HepG2 (cell line): ENCODE measurements around the gene ABCF1. TPM values are rescaled to one million over a fixed set of nuclear protein-coding genes. Genes with fewer than 3 reads are reported as not detected.

Source experiments
- ATAD3A ChIP-seq: sonication (generic); formaldehyde crosslinking; IDR thresholded peaks from 2 replicates; pipeline ENCODE4 v1.4.0; 2020; ENCODE audit warnings: missing genetic modification reagents
- ATF1 ChIP-seq: IDR thresholded peaks from 2 replicates; pipeline ENCODE4 v1.6.1; 2016; ENCODE audit warnings: mild to moderate bottlenecking, control low read depth
- CCAR2 ChIP-seq: fragments of 200-400 bp; formaldehyde crosslinking; optimal IDR thresholded peaks from 2 replicates; pipeline ENCODE3; 2018; ENCODE audit warnings: low read depth, mild to moderate bottlenecking, low read length, moderate library complexity
- CEBPB ChIP-seq: IDR thresholded peaks from 2 replicates; pipeline ENCODE4 v1.6.1; 2011; ENCODE audit warnings: low read depth, low read length, improper control_type of control experiment, borderline replicate concordance
- DR1 ChIP-seq: sonication (generic); formaldehyde crosslinking; IDR thresholded peaks from 2 replicates; pipeline ENCODE4 v1.8.0; 2021; ENCODE audit warnings: mild to moderate bottlenecking, missing genetic modification reagents, inconsistent platforms
- FIP1L1 ChIP-seq: fragments of 200-400 bp; formaldehyde crosslinking; IDR thresholded peaks from 2 replicates; pipeline ENCODE4 v1.6.1; 2018; ENCODE audit warnings: low read depth, mild to moderate bottlenecking, low read length, moderate library complexity, borderline replicate concordance; ENCODE audit not compliant: insufficient read depth
- HCFC1 ChIP-seq: fragments of 150-350 bp; IDR thresholded peaks from 2 replicates; pipeline ENCODE4 v1.6.1; 2014; ENCODE audit warnings: low read depth, low read length
- HDAC6 ChIP-seq: fragments of 200-600 bp; sonication (generic); IDR thresholded peaks from 2 replicates; pipeline ENCODE4 v1.7.0; 2017; ENCODE audit warnings: mild to moderate bottlenecking, antibody characterized with exemption, low read length, low read depth
- ISX ChIP-seq: sonication (generic); formaldehyde crosslinking; conservative IDR thresholded peaks from 2 replicates; pipeline ENCODE4 v1.5.0; 2020; ENCODE audit warnings: missing genetic modification reagents
- KLF9 ChIP-seq: IDR thresholded peaks from 2 replicates; pipeline ENCODE4 v1.6.1; 2016; ENCODE audit warnings: low read depth
- RXRA ChIP-seq: sonication (generic); formaldehyde crosslinking; IDR thresholded peaks from 2 replicates; pipeline ENCODE4 v1.5.1; 2020; ENCODE audit warnings: missing genetic modification reagents
- THAP11 ChIP-seq: IDR thresholded peaks from 2 replicates; pipeline ENCODE4 v1.6.1; 2016; ENCODE audit warnings: missing biosample characterization, missing genetic modification reagents
- THAP8 ChIP-seq: sonication (generic); formaldehyde crosslinking; IDR thresholded peaks from 2 replicates; pipeline ENCODE4 v1.5.1; 2020; ENCODE audit warnings: missing genetic modification reagents, mild to moderate bottlenecking, borderline replicate concordance
- WIZ ChIP-seq: sonication (generic); formaldehyde crosslinking; IDR thresholded peaks from 2 replicates; pipeline ENCODE4 v1.5.1; 2020; ENCODE audit warnings: mild to moderate bottlenecking, missing genetic modification reagents
- ZKSCAN5 ChIP-seq: sonication (generic); formaldehyde crosslinking; IDR thresholded peaks from 2 replicates; pipeline ENCODE4 v1.5.1; 2020; ENCODE audit warnings: mild to moderate bottlenecking, missing genetic modification reagents
- ZNF138 ChIP-seq: sonication (generic); formaldehyde crosslinking; IDR thresholded peaks from 2 replicates; pipeline ENCODE4 v1.5.0; 2020; ENCODE audit warnings: mild to moderate bottlenecking, low read depth, missing genetic modification reagents
- ZNF276 ChIP-seq: sonication (generic); formaldehyde crosslinking; IDR thresholded peaks from 2 replicates; pipeline ENCODE4 v1.4.0; 2020; ENCODE audit warnings: mild to moderate bottlenecking, low read depth, missing genetic modification reagents
- ZNF335 ChIP-seq: sonication (generic); formaldehyde crosslinking; IDR thresholded peaks from 2 replicates; pipeline ENCODE4 v1.4.0; 2020; ENCODE audit warnings: missing genetic modification reagents
- ZNF430 ChIP-seq: sonication (generic); formaldehyde crosslinking; IDR thresholded peaks from 2 replicates; pipeline ENCODE4 v1.9.0; 2021; ENCODE audit warnings: mild to moderate bottlenecking, missing genetic modification reagents
- ZNF562 ChIP-seq: sonication (generic); formaldehyde crosslinking; IDR thresholded peaks from 2 replicates; pipeline ENCODE4 v1.8.0; 2022; ENCODE audit warnings: missing genetic modification reagents, borderline replicate concordance
- ZNF646 ChIP-seq: sonication (generic); formaldehyde crosslinking; IDR thresholded peaks from 2 replicates; pipeline ENCODE4 v1.9.0; 2021; ENCODE audit warnings: mild to moderate bottlenecking, missing genetic modification reagents
- ZNF672 ChIP-seq: sonication (generic); formaldehyde crosslinking; IDR thresholded peaks from 2 replicates; pipeline ENCODE4 v1.8.1; 2022; ENCODE audit warnings: missing genetic modification reagents
- polyA plus RNA-seq, 8 experiments: library from polyadenylated mRNA; depleted of rRNA in 3 of 8; stranded (reverse) in 7 of 8; unstranded in 1 of 8; fragments of >200 nt; fragmentation: Illumina TruSeq in 4 of 8; extraction: Trizol in 4 of 8; gene quantifications; 2 replicates each; pipeline versions ENCODE4 v1.2.1 to v1.2.3, GENCODE V29; 2011 to 2016; ENCODE audit warnings: low read depth in 4 of 8, missing spikeins in 1 of 8, mixed read lengths in 1 of 8; ENCODE audit not compliant: insufficient read depth in 1 of 8
- total RNA-seq, 5 experiments: library from RNA; depleted of rRNA; stranded (reverse); fragments of >200 nt; fragmentation: Illumina TruSeq; extraction: Trizol; gene quantifications; 2 replicates each; pipeline ENCODE4 v1.2.3, GENCODE V29; 2016; ENCODE audit warnings: low read depth in 1 of 5

ABCF1 gene
- total and polyA plus RNA-seq, 2 of the 13 experiments (the other 11 are each of a cell fraction or from before 2014, with no cell fraction given): 25.4 to 98.9 TPM

- TF ChIP-seq CEBPB (no peak), THAP8 (CRISPR knock-in tag) (no peak), ZNF562 (CRISPR knock-in tag) (no peak), ATAD3A (CRISPR knock-in tag) (no peak), ZNF672 (CRISPR knock-in tag) (no peak), HCFC1 (0 out of 2 replicates have a peak, but pooled peaks have one; percentile 40), ZNF335 (CRISPR knock-in tag) (no peak; the same call in 1 of the 2 replicates), RXRA (CRISPR knock-in tag) (peak; percentile 10; the same call in 1 of the 2 replicates), ZNF276 (CRISPR knock-in tag) (peak; percentile 49; the same call in 1 of the 2 replicates), WIZ (peak; percentile 79; the same call in 1 of the 2 replicates), HDAC6 (peak; percentile 73; the same call in 1 of the 2 replicates), FIP1L1 (no peak; the same call in 1 of the 2 replicates), DR1 (CRISPR knock-in tag) (peak; percentile 88), ISX (CRISPR knock-in tag) (no peak), CCAR2 (no peak), ZNF430 (CRISPR knock-in tag) (peak; percentile 58; the same call in 1 of the 2 replicates), ATF1 (CRISPR knock-in tag) (peak; percentile 93), ZNF646 (no peak), KLF9 (no peak; the same call in 1 of the 2 replicates), ZKSCAN5 (CRISPR knock-in tag) (0 out of 2 replicates have a peak, but pooled peaks have one; percentile 19), ZNF138 (CRISPR knock-in tag) (peak; percentile 81; the same call in 1 of the 2 replicates), THAP11 (peak; percentile 93)
Measured at GRCh38 chr6:30616811-30617564, 45.7 kb downstream of the ABCF1 start, which contains the start of gene PPP1R10 (continued).
